IMR-90 (cell line): Measurements from ENCODE around the gene TMEM40.

Experiments
- BHLHE40 ChIP-seq: fragments of 150-350 bp; IDR thresholded peaks from 2 replicates; pipeline ENCODE4 v1.6.1; 2016; ENCODE audit warnings: mild to moderate bottlenecking, low read depth, low read length
- CHD1 ChIP-seq: IDR thresholded peaks from 2 replicates; pipeline ENCODE4 v1.6.1; 2012; ENCODE audit warnings: low read depth, low read length, improper control_type of control experiment
- CTCF ChIP-seq: conservative IDR thresholded peaks from 2 replicates; pipeline ENCODE4 v1.5.1; 2012; ENCODE audit warnings: mild to moderate bottlenecking, low read depth, low read length, improper control_type of control experiment
- ELK1 ChIP-seq: fragments of 150-350 bp; IDR thresholded peaks from 2 replicates; pipeline ENCODE4 v1.6.1; 2016; ENCODE audit warnings: low read depth, mild to moderate bottlenecking, low read length, moderate library complexity, borderline replicate concordance
- MAFK ChIP-seq: IDR thresholded peaks from 2 replicates; pipeline ENCODE4 v1.6.1; 2012; ENCODE audit warnings: low read depth, low read length, improper control_type of control experiment
- MXI1 ChIP-seq: IDR thresholded peaks from 2 replicates; pipeline ENCODE4 v1.6.1; 2012; ENCODE audit warnings: low read depth, mild to moderate bottlenecking, low read length, moderate library complexity, borderline replicate concordance
- POLR2A ChIP-seq: IDR thresholded peaks from 2 replicates; pipeline ENCODE4 v1.6.1; 2012; ENCODE audit warnings: mild to moderate bottlenecking, low read depth, low read length
- RAD21 ChIP-seq: IDR thresholded peaks from 2 replicates; pipeline ENCODE4 v1.6.1; 2012; ENCODE audit warnings: low read length, improper control_type of control experiment
- RCOR1 ChIP-seq: IDR thresholded peaks from 2 replicates; pipeline ENCODE4 v1.6.1; 2012; ENCODE audit warnings: mild to moderate bottlenecking, low read length, improper control_type of control experiment; ENCODE audit not compliant: insufficient replicate concordance
- SMC3 ChIP-seq: fragments of 150-350 bp; IDR thresholded peaks from 2 replicates; pipeline ENCODE4 v1.6.1; 2016; ENCODE audit warnings: low read depth, mild to moderate bottlenecking, antibody characterized with exemption, low read length, moderate library complexity
- USF2 ChIP-seq: fragments of 150-350 bp; IDR thresholded peaks from 2 replicates; pipeline ENCODE4 v1.6.1; 2017; ENCODE audit warnings: mild to moderate bottlenecking, antibody characterized with exemption, low read length, low read depth

- no peak for TF ChIP-seq CTCF
- TF ChIP-seq USF2: no peak
- no peak for TF ChIP-seq POLR2A
- TF ChIP-seq BHLHE40: no peak
- TF ChIP-seq MXI1: no peak
- TF ChIP-seq SMC3: no peak
- TF ChIP-seq CHD1: no peak
- TF ChIP-seq RCOR1: no peak
- no peak for TF ChIP-seq MAFK
- TF ChIP-seq ELK1: no peak
- no peak for TF ChIP-seq RAD21
Observed at GRCh38 chr3:12744326-12744725, 14.7 kb downstream of the TMEM40 start.
